GM12878 (cell line): ENCODE measurements around the gene DBET. TPM values are rescaled to one million over a fixed set of nuclear protein-coding genes. Genes with fewer than 3 reads are reported as not detected.
"Not testable (repeated sequence)": the region's sequence is repeated elsewhere in the genome, so short reads cannot be mapped to it uniquely, and the experiment has no call there.

Experiments
- ATAC-seq: fragments of 200-7000 bp; cut with Tn5 transposase; 3 replicates; pipeline ENCODE4 v1.9.1; 2020; ENCODE audit warnings: mild to moderate bottlenecking, moderate library complexity
- BruUV-seq: library from RNA; stranded (reverse); fragments of 400-500 nt; replicated peaks from 2 replicates; lab custom pipeline; 2021; lab: Mats Ljungman, UMichigan
- CTCF ChIA-PET: fragments of 300-600 bp; sonication (Branson Sonifier 250); formaldehyde crosslinking; extraction: SDS; loops from one replicate; lab custom pipeline; 2021; ENCODE audit warnings: inconsistent platforms; lab: Yijun Ruan, JAX
- POLR2A ChIA-PET: fragments of 350-600 bp; formaldehyde crosslinking; extraction: SDS; loops from one replicate; lab custom pipeline; 2021; ENCODE audit warnings: inconsistent platforms; lab: Charles Lee
- RAD21 ChIA-PET: fragments of 300-600 bp; sonication (Branson Sonifier 250); formaldehyde crosslinking; loops from one replicate; lab custom pipeline; 2023; ENCODE audit warnings: antibody characterized with exemption; ENCODE audit not compliant: unreplicated experiment; lab: Charles Lee
- SMC1A ChIA-PET: fragments of 300-600 bp; sonication (Branson Sonifier 250); formaldehyde crosslinking; loops from one replicate; lab custom pipeline; 2023; ENCODE audit not compliant: unreplicated experiment, uncharacterized antibody; lab: Charles Lee
- DNase-seq: peaks from one replicate; pipeline ENCODE4 v3.0.0-alpha.2; 2011; ENCODE audit warnings: low read depth, low spot score
- FAIRE-seq: peaks from 3 replicates; lab custom pipeline; 2011; peaks lifted over from hg19 to GRCh38; lab: Jason Lieb, UNC
- H2AFZ ChIP-seq: 2 replicates; pipeline ENCODE4 v1.6.0; 2011; ENCODE audit warnings: low read depth, low read length, control low read depth; ENCODE audit not compliant: control insufficient read depth
- H3K27ac ChIP-seq: 2 replicates; pipeline ENCODE4 v1.5.1; 2011; ENCODE audit warnings: control low read depth; ENCODE audit not compliant: control insufficient read depth, insufficient read depth
- H3K27me3 ChIP-seq, 2 experiments: replicated peaks in 1 of 2; 2 replicates each; pipeline versions ENCODE4 v1.6.0 to v1.6.1; 2011; ENCODE audit warnings: low read length in 1 of 2; ENCODE audit not compliant: control insufficient read depth in 2 of 2, insufficient read depth in 2 of 2
- H3K36me3 ChIP-seq, 2 experiments: 2 replicates each; pipeline ENCODE4 v1.5.1; 2011; ENCODE audit warnings: low read length in 1 of 2; ENCODE audit not compliant: control insufficient read depth in 2 of 2, insufficient read depth in 2 of 2
- H3K4me1 ChIP-seq: 2 replicates; pipeline ENCODE4 v1.6.1; 2011; ENCODE audit warnings: mild to moderate bottlenecking, low read length, moderate library complexity, mixed read lengths; ENCODE audit not compliant: control insufficient read depth, insufficient read depth
- H3K4me2 ChIP-seq: 2 replicates; pipeline ENCODE4 v1.6.0; 2011; ENCODE audit warnings: control low read depth; ENCODE audit not compliant: control insufficient read depth, insufficient read depth
- H3K4me3 ChIP-seq: fragments of 200-600 bp; sonication (generic); 2 replicates; pipeline ENCODE4 v1.5.1; 2016
- H3K79me2 ChIP-seq: 2 replicates; pipeline ENCODE4 v1.6.0; 2011; ENCODE audit warnings: low read length; ENCODE audit not compliant: control insufficient read depth, insufficient read depth
- H3K9ac ChIP-seq: 2 replicates; pipeline ENCODE4 v1.8.0; 2011; ENCODE audit warnings: low read length, control low read depth, mixed read lengths; ENCODE audit not compliant: control insufficient read depth, insufficient read depth
- H3K9me3 ChIP-seq: replicated peaks from 3 replicates; pipeline ENCODE4 v1.5.1; 2011; ENCODE audit warnings: mild to moderate bottlenecking, low read length; ENCODE audit not compliant: control insufficient read depth, insufficient read depth
- H4K20me1 ChIP-seq: 2 replicates; pipeline ENCODE4 v1.6.0; 2011; ENCODE audit not compliant: control insufficient read depth, insufficient read depth
- WGBS: methylation state at CpG from one replicate; pipeline ENCODE4 v1.1.6; 2016; ENCODE audit warnings: low lambda C conversion rate; ENCODE audit not compliant: insufficient replicate concordance, insufficient coverage; ENCODE audit errors: missing lambda C conversion rate; 5-methylcytosine and 5-hydroxymethylcytosine counted together
- in situ Hi-C: fragments of 300-500 bp; cut with MboI; formaldehyde crosslinking; loops from 9 replicates; pipeline ENCODE4 v1.14.3; 2018; ENCODE audit warnings: mixed read lengths
- intact Hi-C: fragments of 100-400 bp; cut with micrococcal nuclease; formaldehyde crosslinking; loops from one replicate; pipeline ENCODE4 v1.14.2; 2022; ENCODE audit not compliant: unreplicated experiment
- polyA plus RNA-seq, 11 experiments: library from polyadenylated mRNA; depleted of rRNA in 4 of 11; unstranded in 6 of 11; stranded (reverse) in 5 of 11; fragments of >200 nt; fragmentation: Nextera tagmentation in 4 of 11; fragmentation: Illumina TruSeq in 1 of 11; extraction: Ambion mirVana in 4 of 11; extraction: Trizol in 1 of 11; gene quantifications; 1 replicate in 1 of 11; 2 replicates in 10 of 11; pipeline versions ENCODE4 v1.2.1 to v1.2.3, GENCODE V29; 2011 to 2016; ENCODE audit warnings: inconsistent platforms in 2 of 11, missing spikeins in 2 of 11, low read depth in 1 of 11
- total RNA-seq, 4 experiments: library from RNA; depleted of rRNA in 3 of 4; stranded (reverse); fragments of >200 nt in 3 of 4; fragmentation: Illumina TruSeq in 1 of 4; extraction: Trizol in 1 of 4; gene quantifications; 2 replicates each; pipeline versions ENCODE4 v1.2.1 to v1.2.3, GENCODE V29; 2013 to 2021

DBET gene
- total and polyA plus RNA-seq, 10 of the 15 experiments (the other 5 are each of a cell fraction or from before 2014, with no cell fraction given), result not detected

DNA sequence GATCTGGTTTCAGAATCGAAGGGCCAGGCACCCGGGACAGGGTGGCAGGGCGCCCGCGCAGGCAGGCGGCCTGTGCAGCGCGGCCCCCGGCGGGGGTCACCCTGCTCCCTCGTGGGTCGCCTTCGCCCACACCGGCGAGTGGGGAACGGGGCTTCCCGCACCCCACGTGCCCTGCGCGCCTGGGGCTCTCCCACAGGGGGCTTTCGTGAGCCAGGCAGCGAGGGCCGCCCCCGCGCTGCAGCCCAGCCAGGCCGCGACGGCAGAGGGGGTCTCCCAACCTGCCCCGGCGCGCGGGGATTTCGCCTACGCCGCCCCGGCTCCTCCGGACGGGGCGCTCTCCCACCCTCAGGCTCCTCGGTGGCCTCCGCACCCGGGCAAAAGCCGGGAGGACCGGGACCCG lies 4.0 kb downstream of the DBET start:
- H3K4me2 ChIP-seq, DNase-seq, H4K20me1 ChIP-seq, H3K9ac ChIP-seq, BruUV-seq, H3K36me3 ChIP-seq, H3K4me1 ChIP-seq, POLR2A ChIA-PET, H3K27ac ChIP-seq, H3K4me3 ChIP-seq, FAIRE-seq, intact Hi-C loops, H3K79me2 ChIP-seq, H3K9me3 ChIP-seq, RAD21 ChIA-PET, SMC1A ChIA-PET, H3K27me3 ChIP-seq, H2AFZ ChIP-seq, in situ Hi-C loops, CTCF ChIA-PET, ATAC-seq: not testable (repeated sequence)
- 82% methylated on average over 38 of the region's 45 CpGs for WGBS

DNA sequence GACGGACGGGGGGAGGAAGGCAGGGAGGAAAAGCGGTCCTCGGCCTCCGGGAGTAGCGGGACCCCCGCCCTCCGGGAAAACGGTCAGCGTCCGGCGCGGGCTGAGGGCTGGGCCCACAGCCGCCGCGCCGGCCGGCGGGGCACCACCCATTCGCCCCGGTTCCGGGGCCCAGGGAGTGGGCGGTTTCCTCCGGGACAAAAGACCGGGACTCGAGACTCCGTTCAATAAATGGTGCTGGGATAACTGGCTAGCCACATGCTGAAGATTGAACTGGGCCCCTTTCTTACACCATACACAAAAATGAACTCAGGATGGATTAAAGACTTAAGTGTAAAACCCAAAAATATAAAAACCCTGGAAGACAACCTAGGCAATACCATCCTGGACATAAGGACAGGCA lies 28.8 kb downstream of the DBET start:
- SMC1A ChIA-PET, POLR2A ChIA-PET, H4K20me1 ChIP-seq, BruUV-seq, H3K79me2 ChIP-seq, RAD21 ChIA-PET, H3K4me1 ChIP-seq, intact Hi-C loops, H3K9me3 ChIP-seq, FAIRE-seq, H3K9ac ChIP-seq, H3K4me2 ChIP-seq, H2AFZ ChIP-seq, H3K4me3 ChIP-seq, in situ Hi-C loops, DNase-seq, H3K36me3 ChIP-seq, H3K27me3 ChIP-seq, CTCF ChIA-PET, ATAC-seq, H3K27ac ChIP-seq: not testable (repeated sequence)
- WGBS, result no CpG with 5 or more reads among the region's 27 CpGs

DNA sequence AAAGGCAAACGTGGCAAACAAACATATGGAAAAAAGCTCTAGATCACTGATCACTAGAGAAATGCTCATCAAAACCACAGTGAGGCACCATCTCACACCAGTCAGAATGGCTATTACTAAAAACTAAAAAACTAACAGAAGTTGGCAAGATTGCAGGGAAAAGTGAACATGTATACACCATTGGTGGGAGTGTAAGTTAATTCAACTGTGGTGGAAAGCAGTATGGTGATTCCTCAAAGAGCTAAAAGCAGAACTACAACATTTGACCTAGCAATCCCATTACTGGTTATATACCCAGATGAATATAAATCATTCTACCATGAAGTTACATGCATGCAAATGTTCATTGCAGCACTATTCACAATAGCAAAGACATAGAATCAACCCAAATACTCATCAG lies 29.7 kb downstream of the DBET start:
- H3K4me2 ChIP-seq, H3K9ac ChIP-seq, H3K4me1 ChIP-seq, intact Hi-C loops, H3K4me3 ChIP-seq, CTCF ChIA-PET, H3K36me3 ChIP-seq, DNase-seq, H3K9me3 ChIP-seq, H4K20me1 ChIP-seq, BruUV-seq, H3K79me2 ChIP-seq, H3K27me3 ChIP-seq, RAD21 ChIA-PET, POLR2A ChIA-PET, H2AFZ ChIP-seq, SMC1A ChIA-PET, H3K27ac ChIP-seq, ATAC-seq, in situ Hi-C loops, FAIRE-seq: not testable (repeated sequence)
- WGBS, result no CpG with 5 or more reads among the region's 1 CpG

GRCh38 chr4:190095335-190095734 lies 31.0 kb downstream of the DBET start:
- WGBS, result no CpG with 5 or more reads among the region's 6 CpGs
- CTCF ChIA-PET, H4K20me1 ChIP-seq, BruUV-seq, ATAC-seq, H2AFZ ChIP-seq, POLR2A ChIA-PET, SMC1A ChIA-PET, H3K79me2 ChIP-seq, DNase-seq, intact Hi-C loops, H3K9ac ChIP-seq, H3K4me1 ChIP-seq, FAIRE-seq, H3K4me3 ChIP-seq, H3K9me3 ChIP-seq, H3K4me2 ChIP-seq, H3K36me3 ChIP-seq, RAD21 ChIA-PET, H3K27me3 ChIP-seq, in situ Hi-C loops, H3K27ac ChIP-seq: not testable (repeated sequence)
